AG04450 (cell line): ENCODE data around the gene FBN2. TPM values are rescaled to one million over a fixed set of nuclear protein-coding genes. Genes with fewer than 3 reads are reported as not detected.

Experiments
- CTCF ChIA-PET: fragments of 300-600, 350-600 bp; formaldehyde crosslinking; extraction: SDS; loops from one replicate; lab custom pipeline; 2022; ENCODE audit warnings: antibody characterized with exemption, inconsistent platforms; lab: Charles Lee
- POLR2A ChIA-PET: fragments of 350-600 bp; formaldehyde crosslinking; extraction: SDS; loops from one replicate; lab custom pipeline; 2021; ENCODE audit warnings: antibody characterized with exemption, inconsistent platforms; lab: Yijun Ruan, JAX
- DNase-seq: peaks from one replicate; pipeline ENCODE4 v3.0.0-alpha.2; 2011; ENCODE audit warnings: low read depth, low spot score
- H3K27ac ChIP-seq: one replicate; pipeline ENCODE4 v1.5.1; 2012; ENCODE audit warnings: low read depth, low read length, control low read depth
- H3K27me3 ChIP-seq: one replicate; pipeline ENCODE4 v1.6.0; 2012; ENCODE audit warnings: low read length; ENCODE audit not compliant: control insufficient read depth, insufficient read depth
- H3K4me3 ChIP-seq: 2 replicates; pipeline ENCODE4 v1.5.1; 2011; ENCODE audit warnings: mild to moderate bottlenecking, low read depth, low read length, control low read depth
- H3K9me3 ChIP-seq: 2 replicates; pipeline ENCODE4 v1.5.1; 2012; ENCODE audit warnings: low read length; ENCODE audit not compliant: control insufficient read depth, insufficient read depth
- CTCF ChIP-seq: IDR thresholded peaks from 2 replicates; pipeline ENCODE4 v1.5.1; 2011; ENCODE audit warnings: low read depth, low read length, control low read depth, inconsistent platforms
- polyA plus RNA-seq: library from polyadenylated mRNA; depleted of rRNA; stranded (reverse); fragments of >200 nt; gene quantifications from 2 replicates; pipeline ENCODE4 v1.2.3, GENCODE V29; 2011

Gene FBN2
- polyA plus RNA-seq, 1 experiment, result 46.5 TPM

- POLR2A ChIA-PET, result no interaction called here
These were observed 220.6 kb downstream of the FBN2 start for GRCh38 chr5:128317481-128317880.

DNA sequence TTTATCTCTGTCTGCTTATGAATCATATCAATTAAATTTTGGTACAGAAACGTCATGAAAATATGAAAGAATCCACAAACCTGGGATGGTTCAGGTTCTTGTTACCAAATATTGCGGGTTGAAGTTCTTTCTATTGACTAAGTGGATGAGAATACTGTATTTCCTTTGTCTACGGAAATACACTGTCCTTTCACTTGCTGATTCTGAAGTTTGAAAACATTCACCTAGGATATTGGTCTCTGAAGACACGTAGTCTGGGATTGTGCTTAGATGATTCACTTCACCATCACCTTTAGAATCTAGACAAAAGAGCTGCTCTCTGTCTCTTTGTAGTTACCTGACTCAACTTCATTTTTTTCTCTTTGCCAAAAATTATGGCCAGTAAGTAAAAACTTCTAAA lies 222.4 kb downstream of the FBN2 start:
- Histone ChIP-seq H3K4me3 (no peak overlapping the region), H3K27me3 (no peaks in the 10 kb centered on the region), H3K9me3 (no peaks in the 10 kb centered on the region), H3K27ac (no peak overlapping the region)
- TF ChIP-seq CTCF, result no peak
- ChIA-PET POLR2A (no interaction called here), CTCF (no interaction called here)
- no peak for DNase-seq

More at GRCh38 chr5:128317481-128317880, 220.6 kb downstream of the FBN2 start:
- TF ChIP-seq CTCF, result no peak
- DNase-seq, result no peak
- Histone ChIP-seq H3K4me3 (no peak overlapping the region), H3K9me3 (no peaks in the 10 kb centered on the region), H3K27ac (no peak overlapping the region), H3K27me3 (no peaks in the 10 kb centered on the region)
- CTCF ChIA-PET, result interaction anchor here (0.8 kb wide), 1 partner anchor 11 kb away, joined by 4 read pairs; no protein-coding TSS in a partner anchor

DNA sequence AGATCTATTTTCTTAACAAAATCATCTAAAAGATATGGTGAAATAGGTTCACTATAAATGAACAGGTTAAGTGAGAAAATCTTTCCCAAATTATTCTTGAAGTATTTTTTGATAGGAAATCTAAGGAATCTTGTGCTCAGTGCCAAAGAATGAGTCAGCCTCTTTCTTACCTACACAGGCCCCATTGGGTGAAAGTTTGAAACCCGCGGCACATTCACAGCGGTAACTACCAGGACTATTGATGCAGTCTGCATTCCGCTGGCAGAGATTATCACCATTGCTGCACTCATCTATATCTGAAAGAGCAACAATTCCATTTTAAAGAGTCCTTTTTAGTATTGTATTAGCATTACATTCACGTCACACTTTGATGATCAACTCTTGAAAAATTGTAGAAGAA lies 232.7 kb downstream of the FBN2 start:
- no peak for DNase-seq
- H3K27ac ChIP-seq, result no peak overlapping the region
- no peak overlapping the region for H3K4me3 ChIP-seq
- no peaks in the 10 kb centered on the region for H3K27me3 ChIP-seq
- H3K9me3 ChIP-seq, result no peaks in the 10 kb centered on the region
- no peak for TF ChIP-seq CTCF
- ChIA-PET POLR2A (no interaction called here), CTCF (no interaction called here)

DNA sequence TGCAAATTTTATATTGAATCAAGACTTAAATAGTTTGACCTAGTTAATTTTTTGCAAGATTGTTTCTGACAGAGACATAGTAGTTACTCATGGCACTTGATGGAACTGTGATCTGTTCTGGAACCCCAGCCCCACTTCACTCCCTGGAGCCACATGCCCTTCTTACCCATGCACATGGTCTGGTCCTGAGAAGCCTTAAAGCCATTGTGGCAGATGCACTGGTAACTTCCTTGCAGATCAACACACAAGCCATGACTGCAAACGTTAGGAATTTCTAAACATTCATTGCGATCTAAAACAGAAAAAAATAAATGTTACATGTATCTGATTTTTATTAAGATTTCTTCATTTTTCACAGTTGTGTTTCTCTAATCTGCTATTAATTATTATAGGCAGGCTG lies 233.3 kb downstream of the FBN2 start:
- ChIA-PET CTCF (no interaction called here), POLR2A (no interaction called here)
- no peak overlapping the region for H3K4me3 ChIP-seq
- no peak for DNase-seq
- H3K27me3 ChIP-seq, result no peaks in the 10 kb centered on the region
- H3K9me3 ChIP-seq, result no peaks in the 10 kb centered on the region
- no peak overlapping the region for H3K27ac ChIP-seq
- no peak for TF ChIP-seq CTCF

- no peak for TF ChIP-seq CTCF
- CTCF ChIA-PET, result no interaction called here
- no peaks in the 10 kb centered on the region for H3K27me3 ChIP-seq
- DNase-seq, result no peak
- no peak overlapping the region for H3K27ac ChIP-seq
- no peak overlapping the region for H3K4me3 ChIP-seq
- H3K9me3 ChIP-seq, result no peaks in the 10 kb centered on the region
- POLR2A ChIA-PET, result no interaction called here
These were observed 234.0 kb downstream of the FBN2 start for GRCh38 chr5:128304088-128304487.
